Activated B cell treated with CpG ODN at 0.5 μM for 24 hours (primary cell): ENCODE measurements around the gene CCDC15. TPM values are rescaled to one million over a fixed set of nuclear protein-coding genes. Genes with fewer than 3 reads are reported as not detected.

Experiments
- ATAC-seq: fragments of 200-7000 bp; cut with Tn5 transposase; one replicate; pipeline ENCODE4 v1.10.0; 2021; ENCODE audit warnings: low read depth, mild to moderate bottlenecking, moderate library complexity
- CTCF ChIA-PET: fragments of 350-600 bp; sonication (Branson Sonifier 250); formaldehyde crosslinking; loops from one replicate; lab custom pipeline; 2021; ENCODE audit warnings: antibody characterized with exemption; lab: Charles Lee
- POLR2A ChIA-PET: fragments of 350-600 bp; sonication (Branson Sonifier 250); formaldehyde crosslinking; loops from one replicate; lab custom pipeline; 2021; ENCODE audit warnings: antibody characterized with exemption; lab: Charles Lee
- DNase-seq: peaks from one replicate; pipeline ENCODE4 v3.0.0; 2022
- H3K27ac Mint-ChIP-seq: one replicate; pipeline ENCODE4 v1.8.0; 2020; ENCODE audit warnings: mixed read lengths
- H3K27me3 Mint-ChIP-seq: one replicate; pipeline ENCODE4 v1.8.0; 2021; ENCODE audit warnings: mixed read lengths
- H3K36me3 Mint-ChIP-seq: one replicate; pipeline ENCODE4 v1.8.0; 2021; ENCODE audit warnings: low read depth, mixed read lengths
- H3K4me1 Mint-ChIP-seq: one replicate; pipeline ENCODE4 v1.8.0; 2021; ENCODE audit warnings: mixed read lengths
- H3K4me3 Mint-ChIP-seq: one replicate; pipeline ENCODE4 v1.8.0; 2020; ENCODE audit warnings: mild to moderate bottlenecking, mixed read lengths
- H3K9me3 Mint-ChIP-seq: one replicate; pipeline ENCODE4 v1.8.0; 2020; ENCODE audit warnings: mixed read lengths
- CTCF ChIP-seq: fragments of 200-600 bp; IDR thresholded peaks from one replicate; pipeline ENCODE4 v1.8.0; 2022; ENCODE audit warnings: antibody characterized with exemption, mild to moderate bottlenecking
- intact Hi-C: fragments of 100-400 bp; cut with micrococcal nuclease; formaldehyde crosslinking; loops from one replicate; pipeline ENCODE4 v1.15.1; 2024
- total RNA-seq: library from RNA; stranded (reverse); gene quantifications from 2 replicates; pipeline ENCODE4 v1.2.3, GENCODE V29; 2022

Gene CCDC15
- total RNA-seq, 1 donor from 2014 or later = 0.71 TPM

GRCh38 chr11:125062931-125063428, 109.0 kb downstream of the CCDC15 start, which contains the start of gene SLC37A2:
SLC37A2 (plus strand) TSS chr11:125063305; CDS start chr11:125063368, 63 bp downstream.
- DNase-seq (peak; percentile 64), ATAC-seq (peak; percentile 95)
- H3K36me3 Mint-ChIP-seq = no peaks in the 10 kb centered on the region
- peak within 1 kb of the TSS; percentile 86 for H3K4me3 Mint-ChIP-seq
- POLR2A ChIA-PET = interaction anchor here (0.9 to 3.0 kb wide), 8 partner anchors 10 to 1218 kb away, joined by 3 to 78 read pairs (median 10); partner anchors contain the start of genes CCDC15, HYLS1 and TMEM218
- peak within 1 kb of the TSS; percentile 83 for H3K27ac Mint-ChIP-seq
- intact Hi-C loops = loop anchor here (1.0 to 5.0 kb wide), 5 partner anchors 9 to 871 kb away; partner anchors contain the start of genes CCDC15 and TMEM218
- TF ChIP-seq CTCF = no peak
- no peaks in the 10 kb centered on the region for H3K9me3 Mint-ChIP-seq
- H3K27me3 Mint-ChIP-seq = peaks cover 9% of the 10 kb centered on the region
- peaks cover 23% of the 10 kb centered on the region for H3K4me1 Mint-ChIP-seq
- CTCF ChIA-PET = interaction anchor here (1.0 to 1.8 kb wide), 4 partner anchors 9 to 79 kb away, joined by 3 to 17 read pairs (median 6); no protein-coding TSS in a partner anchor

DNA sequence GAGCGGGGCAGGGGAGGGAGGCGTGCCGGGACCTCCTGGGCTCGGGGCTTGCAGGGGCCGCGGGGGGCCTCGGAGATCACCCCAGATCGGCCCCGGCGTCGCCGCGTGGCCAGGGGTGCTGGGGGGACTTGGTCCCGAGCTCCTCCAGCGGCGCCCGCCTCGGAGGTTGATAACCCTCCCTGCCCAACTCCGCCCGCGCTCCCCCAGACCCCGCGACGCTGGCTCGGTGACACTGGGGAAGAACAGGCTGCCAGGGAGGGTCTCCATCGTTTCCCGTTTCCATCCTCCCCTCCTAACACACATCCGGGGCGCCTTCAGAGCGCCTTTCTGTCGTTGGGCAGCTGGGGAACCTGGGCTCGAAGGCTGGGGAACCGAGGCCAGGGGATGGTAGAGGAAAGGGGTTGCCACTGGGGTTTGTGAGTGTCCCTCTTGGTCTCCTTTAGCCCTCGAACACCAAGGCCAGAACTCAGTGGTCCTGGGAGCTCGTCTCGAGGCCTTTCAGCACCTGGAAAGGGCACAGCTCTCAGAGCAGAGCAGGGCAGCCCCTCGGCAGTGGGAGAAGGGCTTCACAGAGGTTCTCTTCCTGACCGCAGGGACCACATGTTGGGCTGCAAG, 109.5 kb downstream of the CCDC15 start:
- Mint-ChIP-seq H3K9me3 (no peaks in the 10 kb centered on the region), H3K36me3 (no peaks in the 10 kb centered on the region), H3K4me1 (peaks cover 28% of the 10 kb centered on the region), H3K4me3 (peak overlapping the region; percentile 86), H3K27me3 (peaks cover 9% of the 10 kb centered on the region), H3K27ac (peak overlapping the region; percentile 66)
- DNase-seq = no peak
- POLR2A ChIA-PET = interaction anchor here (0.6 to 3.0 kb wide), 9 partner anchors 9 to 1217 kb away, joined by 3 to 78 read pairs (median 6); partner anchors contain the start of genes CCDC15, HYLS1 and TMEM218
- intact Hi-C loops = loop anchor here (1.0 to 5.0 kb wide), 5 partner anchors 9 to 871 kb away; partner anchors contain the start of genes CCDC15 and TMEM218
- CTCF ChIA-PET = interaction anchor here (1.0 to 1.8 kb wide), 4 partner anchors 9 to 78 kb away, joined by 3 to 17 read pairs (median 6); no protein-coding TSS in a partner anchor
- TF ChIP-seq CTCF = no peak
- ATAC-seq = peak; percentile 15

DNA sequence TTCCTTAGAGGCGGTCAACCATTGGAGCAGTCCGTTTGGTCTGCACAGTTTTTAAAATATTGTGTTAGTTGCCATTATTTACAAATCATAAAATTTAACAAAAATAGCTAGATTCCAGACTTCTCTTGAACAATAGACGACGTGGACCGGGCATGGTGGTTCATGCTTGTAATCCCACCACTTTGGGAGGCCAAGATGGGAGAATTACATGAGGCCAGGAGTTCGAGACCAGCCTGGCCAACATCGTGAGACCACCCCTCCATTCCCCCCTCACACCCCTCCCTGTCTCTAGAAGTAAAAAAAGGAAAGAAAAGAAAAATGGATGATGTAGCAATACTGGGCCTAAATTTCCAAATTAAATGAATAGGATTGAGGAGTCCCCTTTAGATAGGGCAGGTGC, 110.1 kb downstream of the CCDC15 start:
- H3K36me3 Mint-ChIP-seq = no peaks in the 10 kb centered on the region
- ATAC-seq = no peak
- intact Hi-C loops = loop anchor here (5.0 kb wide), 1 partner anchor 872 kb away; no protein-coding TSS in a partner anchor
- H3K4me3 Mint-ChIP-seq = peak overlapping the region; percentile 86
- ChIA-PET POLR2A (interaction anchor here (0.6 to 3.0 kb wide), 4 partner anchors 9 to 110 kb away, joined by 5 to 78 read pairs (median 26); partner anchors contain the start of genes CCDC15 and TMEM218), CTCF (interaction anchor here (1.6 to 1.8 kb wide), 2 partner anchors 27 to 60 kb away, joined by 7 to 17 read pairs; no protein-coding TSS in a partner anchor)
- peaks cover 34% of the 10 kb centered on the region for H3K4me1 Mint-ChIP-seq
- no peak for DNase-seq
- TF ChIP-seq CTCF = no peak
- no peaks in the 10 kb centered on the region for H3K9me3 Mint-ChIP-seq
- peaks cover 9% of the 10 kb centered on the region for H3K27me3 Mint-ChIP-seq
- peak overlapping the region; percentile 66 for H3K27ac Mint-ChIP-seq

- Mint-ChIP-seq H3K4me1 (peaks cover 69% of the 10 kb centered on the region), H3K9me3 (no peaks in the 10 kb centered on the region), H3K27ac (peak overlapping the region; percentile 51), H3K36me3 (no peaks in the 10 kb centered on the region), H3K4me3 (no peak overlapping the region), H3K27me3 (peaks cover 4% of the 10 kb centered on the region)
- intact Hi-C loops = no loop called here
- ChIA-PET CTCF (no interaction called here), POLR2A (no interaction called here)
- ATAC-seq = no peak
- DNase-seq = no peak
- TF ChIP-seq CTCF = no peak
Observed at GRCh38 chr11:125068368-125068767, 114.4 kb downstream of the CCDC15 start.

GRCh38 chr11:125069008-125069407, 115.0 kb downstream of the CCDC15 start:
- H3K27ac Mint-ChIP-seq = peak overlapping the region; percentile 82
- CTCF ChIA-PET = interaction anchor here (0.6 kb wide), 1 partner anchor 822 kb away, joined by 3 read pairs; no protein-coding TSS in a partner anchor
- intact Hi-C loops = no loop called here
- H3K36me3 Mint-ChIP-seq = no peaks in the 10 kb centered on the region
- H3K4me3 Mint-ChIP-seq = no peak overlapping the region
- no peaks in the 10 kb centered on the region for H3K9me3 Mint-ChIP-seq
- H3K4me1 Mint-ChIP-seq = peaks cover 70% of the 10 kb centered on the region
- POLR2A ChIA-PET = no interaction called here
- no peak for ATAC-seq
- DNase-seq = no peak
- peaks cover 3% of the 10 kb centered on the region for H3K27me3 Mint-ChIP-seq
- no peak for TF ChIP-seq CTCF
